Vagina (tissue), 2 donors: Measurements from ENCODE around the gene BICD2.

Experiments used
- POLR2A ChIP-seq, 2 donors: fragments of 450-650 bp; IDR thresholded peaks; one replicate each; pipeline ENCODE4 v1.6.1; 2017; ENCODE audit warnings: antibody characterized with exemption in 2 of 2, mild to moderate bottlenecking in 2 of 2, moderate library complexity in 2 of 2
- TF ChIP-seq, protein P1 (sequence below), 3 experiments: fragments of 450-650 bp in 2 of 3; fragments of 200-600 bp in 1 of 3; sonication (generic) in 1 of 3; IDR thresholded peaks; one replicate each; pipeline ENCODE4 v1.5.1; 2017 to 2019; ENCODE audit warnings: antibody characterized with exemption in 3 of 3, mild to moderate bottlenecking in 2 of 3, moderate library complexity in 2 of 3

DNA sequence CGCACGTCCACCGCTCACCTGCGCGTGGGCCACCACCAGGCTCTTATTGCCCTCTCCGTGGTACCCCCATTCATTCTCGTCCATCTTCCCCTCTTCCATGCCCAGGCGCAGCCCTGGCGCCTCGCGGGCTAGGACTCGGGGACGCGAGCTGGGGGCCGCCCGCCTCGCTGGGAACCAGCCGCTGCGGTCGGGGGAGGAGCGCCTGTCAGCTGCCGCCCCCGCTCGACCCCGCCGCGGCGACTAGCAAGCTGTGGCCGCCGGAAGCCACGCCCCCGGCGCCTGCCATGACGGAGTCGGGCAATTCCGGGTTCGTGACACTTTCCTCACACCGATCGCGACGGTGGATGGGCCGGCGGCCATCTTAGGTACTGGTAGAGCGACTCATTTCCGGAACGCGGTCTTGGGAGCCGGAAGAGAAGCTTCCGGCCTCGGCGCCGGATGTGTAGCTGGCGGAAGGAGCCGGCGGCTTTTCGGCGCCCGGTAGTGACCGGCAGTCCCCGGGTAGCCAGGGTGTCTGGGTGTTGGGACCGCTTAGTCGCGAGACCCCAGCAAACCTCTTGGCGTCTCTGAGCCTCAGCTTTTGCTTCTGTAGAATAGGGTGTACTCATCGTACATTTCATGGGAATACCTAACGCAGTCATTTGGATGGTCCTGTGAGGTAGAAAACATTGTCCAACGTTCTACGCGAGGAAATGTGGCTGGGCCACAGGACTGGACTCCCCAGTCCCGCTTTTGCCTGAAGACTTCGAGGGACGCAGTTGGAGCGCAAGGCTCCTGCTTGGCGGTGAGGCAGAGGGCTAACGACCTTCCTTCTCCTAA, 94.5 kb downstream of the BICD2 start, which contains the start of gene IPPK:
- TF ChIP-seq, protein P1, sequence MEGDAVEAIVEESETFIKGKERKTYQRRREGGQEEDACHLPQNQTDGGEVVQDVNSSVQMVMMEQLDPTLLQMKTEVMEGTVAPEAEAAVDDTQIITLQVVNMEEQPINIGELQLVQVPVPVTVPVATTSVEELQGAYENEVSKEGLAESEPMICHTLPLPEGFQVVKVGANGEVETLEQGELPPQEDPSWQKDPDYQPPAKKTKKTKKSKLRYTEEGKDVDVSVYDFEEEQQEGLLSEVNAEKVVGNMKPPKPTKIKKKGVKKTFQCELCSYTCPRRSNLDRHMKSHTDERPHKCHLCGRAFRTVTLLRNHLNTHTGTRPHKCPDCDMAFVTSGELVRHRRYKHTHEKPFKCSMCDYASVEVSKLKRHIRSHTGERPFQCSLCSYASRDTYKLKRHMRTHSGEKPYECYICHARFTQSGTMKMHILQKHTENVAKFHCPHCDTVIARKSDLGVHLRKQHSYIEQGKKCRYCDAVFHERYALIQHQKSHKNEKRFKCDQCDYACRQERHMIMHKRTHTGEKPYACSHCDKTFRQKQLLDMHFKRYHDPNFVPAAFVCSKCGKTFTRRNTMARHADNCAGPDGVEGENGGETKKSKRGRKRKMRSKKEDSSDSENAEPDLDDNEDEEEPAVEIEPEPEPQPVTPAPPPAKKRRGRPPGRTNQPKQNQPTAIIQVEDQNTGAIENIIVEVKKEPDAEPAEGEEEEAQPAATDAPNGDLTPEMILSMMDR (IDR thresholded peaks at IDR 0.05), result no peak
- TF ChIP-seq POLR2A (IDR thresholded peaks at IDR 0.05), result peak in 1 of 2 donors; percentile 39
